ENCODE measurements around the gene DLEC1.

DNA sequence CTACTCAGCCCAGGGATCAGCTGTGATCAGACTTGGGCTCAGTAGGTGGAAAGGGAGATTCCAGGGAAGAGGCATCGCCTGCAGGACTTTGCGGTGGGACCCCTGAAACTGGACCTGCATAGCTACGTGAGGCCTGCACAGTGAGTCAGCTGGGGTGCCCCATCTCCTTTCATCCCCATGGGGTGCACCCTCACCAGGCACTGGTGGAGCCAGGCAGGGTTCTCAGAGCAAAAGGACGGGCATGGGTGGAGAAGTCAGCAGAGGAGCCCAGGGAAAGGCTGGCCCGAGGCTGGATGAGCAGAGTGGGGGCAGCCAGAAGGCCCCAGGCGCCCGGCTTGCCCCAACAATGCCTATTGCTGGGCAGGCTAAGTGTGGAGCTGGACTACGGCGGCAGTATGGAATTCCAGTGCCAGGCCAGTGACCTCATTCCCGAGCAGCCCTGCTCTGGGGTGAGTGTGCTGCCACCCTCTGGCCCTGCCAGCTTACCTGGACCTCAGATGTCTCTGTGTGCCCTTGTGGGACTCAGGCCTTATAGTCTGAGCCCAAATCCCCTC lies 78.2 kb downstream of the DLEC1 start:
- TF ChIP-seq, protein P1, sequence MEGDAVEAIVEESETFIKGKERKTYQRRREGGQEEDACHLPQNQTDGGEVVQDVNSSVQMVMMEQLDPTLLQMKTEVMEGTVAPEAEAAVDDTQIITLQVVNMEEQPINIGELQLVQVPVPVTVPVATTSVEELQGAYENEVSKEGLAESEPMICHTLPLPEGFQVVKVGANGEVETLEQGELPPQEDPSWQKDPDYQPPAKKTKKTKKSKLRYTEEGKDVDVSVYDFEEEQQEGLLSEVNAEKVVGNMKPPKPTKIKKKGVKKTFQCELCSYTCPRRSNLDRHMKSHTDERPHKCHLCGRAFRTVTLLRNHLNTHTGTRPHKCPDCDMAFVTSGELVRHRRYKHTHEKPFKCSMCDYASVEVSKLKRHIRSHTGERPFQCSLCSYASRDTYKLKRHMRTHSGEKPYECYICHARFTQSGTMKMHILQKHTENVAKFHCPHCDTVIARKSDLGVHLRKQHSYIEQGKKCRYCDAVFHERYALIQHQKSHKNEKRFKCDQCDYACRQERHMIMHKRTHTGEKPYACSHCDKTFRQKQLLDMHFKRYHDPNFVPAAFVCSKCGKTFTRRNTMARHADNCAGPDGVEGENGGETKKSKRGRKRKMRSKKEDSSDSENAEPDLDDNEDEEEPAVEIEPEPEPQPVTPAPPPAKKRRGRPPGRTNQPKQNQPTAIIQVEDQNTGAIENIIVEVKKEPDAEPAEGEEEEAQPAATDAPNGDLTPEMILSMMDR (IDR thresholded peaks at IDR 0.05; ENCODE audit: borderline replicate concordance, extremely low read depth, low read length, poor library complexity, severe bottlenecking) = no peak
- no peak for TF ChIP-seq EZH2 (IDR thresholded peaks at IDR 0.05; ENCODE audit: borderline replicate concordance, low read depth, low read length, severe bottlenecking)
